Islet precursor cell (in vitro differentiated cells): ENCODE measurements around the gene GPR148.
"Not testable (repeated sequence)": the region's sequence is repeated elsewhere in the genome, so short reads cannot be mapped to it uniquely, and the experiment has no call there.

ENCODE experiments used
- DNase-seq: peaks from one replicate; pipeline ENCODE4 v3.0.0-alpha.2; 2018

The GPR148 gene, protein sequence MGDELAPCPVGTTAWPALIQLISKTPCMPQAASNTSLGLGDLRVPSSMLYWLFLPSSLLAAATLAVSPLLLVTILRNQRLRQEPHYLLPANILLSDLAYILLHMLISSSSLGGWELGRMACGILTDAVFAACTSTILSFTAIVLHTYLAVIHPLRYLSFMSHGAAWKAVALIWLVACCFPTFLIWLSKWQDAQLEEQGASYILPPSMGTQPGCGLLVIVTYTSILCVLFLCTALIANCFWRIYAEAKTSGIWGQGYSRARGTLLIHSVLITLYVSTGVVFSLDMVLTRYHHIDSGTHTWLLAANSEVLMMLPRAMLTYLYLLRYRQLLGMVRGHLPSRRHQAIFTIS

DNA sequence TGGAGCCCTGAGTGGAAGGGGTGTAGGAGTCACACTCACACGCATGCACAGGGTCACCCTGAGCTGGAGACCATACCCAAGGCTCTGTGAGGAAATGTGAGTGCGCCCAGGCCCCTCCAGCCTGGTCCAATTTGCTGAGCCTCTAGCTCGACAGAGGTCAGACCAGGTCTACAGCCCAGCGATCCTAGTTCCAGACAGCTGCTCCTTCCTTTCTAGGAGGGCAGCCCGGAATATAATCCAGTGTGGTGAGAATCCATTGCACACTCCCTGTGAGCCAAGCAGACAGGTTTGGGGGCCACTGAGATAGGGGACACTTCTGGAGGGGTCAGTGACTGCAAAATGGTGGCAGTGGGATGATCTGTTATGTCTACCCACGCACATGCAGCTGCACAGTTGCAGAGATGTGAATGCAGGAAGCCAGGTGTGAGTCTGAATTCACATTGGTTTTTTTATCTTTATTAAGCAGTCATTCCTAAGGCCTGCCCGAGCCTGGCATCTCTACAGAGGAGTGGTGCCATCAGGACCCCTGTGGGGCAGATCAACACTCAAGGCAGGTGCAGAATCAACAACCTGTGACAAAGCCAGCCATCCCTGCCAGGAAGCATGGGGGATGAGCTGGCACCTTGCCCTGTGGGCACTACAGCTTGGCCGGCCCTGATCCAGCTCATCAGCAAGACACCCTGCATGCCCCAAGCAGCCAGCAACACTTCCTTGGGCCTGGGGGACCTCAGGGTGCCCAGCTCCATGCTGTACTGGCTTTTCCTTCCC lies at the start of gene GPR148:
Gene GPR148, plus strand, starts transcription at position 522 of the 768 bp plus-strand sequence. Its CDS starts 82 bp downstream, at position 604.
- DNase-seq: no peak

DNA sequence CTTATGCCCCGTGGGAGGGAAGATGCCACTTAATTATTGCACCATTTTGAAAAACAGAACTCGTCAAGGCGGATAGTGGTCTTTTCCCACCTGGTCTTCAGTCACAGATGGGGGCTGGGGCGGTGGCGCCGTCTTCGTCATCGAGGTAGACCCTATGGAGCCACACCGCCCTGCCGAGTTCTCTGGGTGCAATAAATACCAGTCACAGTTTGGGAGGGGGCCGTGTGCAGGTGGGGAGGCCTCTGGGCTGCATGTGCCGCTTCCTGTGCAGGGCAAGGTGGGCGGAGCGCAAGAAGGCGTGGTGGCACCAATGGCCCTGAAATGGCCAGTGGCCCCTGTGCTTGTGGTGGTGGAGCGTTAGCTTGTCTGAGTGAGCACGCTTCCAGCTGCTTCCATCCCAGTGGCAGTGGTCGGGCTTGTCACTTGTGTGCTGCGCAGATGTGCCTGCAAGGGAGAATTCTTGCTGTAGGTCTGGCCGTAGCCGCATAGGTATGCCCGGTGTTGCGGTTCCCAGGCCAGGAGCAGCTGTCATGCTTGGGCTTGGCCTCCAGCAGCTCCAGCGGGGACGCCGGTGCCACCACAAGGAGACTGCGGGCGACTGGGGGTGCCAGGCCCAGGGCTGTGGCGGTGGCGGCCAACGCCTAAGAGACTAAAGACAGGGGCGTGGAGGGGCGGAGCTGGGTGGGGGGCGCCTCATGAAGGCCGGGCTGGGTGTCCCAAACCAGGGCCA lies 36.7 kb upstream of the GPR148 start:
- not testable (repeated sequence) for DNase-seq

DNA sequence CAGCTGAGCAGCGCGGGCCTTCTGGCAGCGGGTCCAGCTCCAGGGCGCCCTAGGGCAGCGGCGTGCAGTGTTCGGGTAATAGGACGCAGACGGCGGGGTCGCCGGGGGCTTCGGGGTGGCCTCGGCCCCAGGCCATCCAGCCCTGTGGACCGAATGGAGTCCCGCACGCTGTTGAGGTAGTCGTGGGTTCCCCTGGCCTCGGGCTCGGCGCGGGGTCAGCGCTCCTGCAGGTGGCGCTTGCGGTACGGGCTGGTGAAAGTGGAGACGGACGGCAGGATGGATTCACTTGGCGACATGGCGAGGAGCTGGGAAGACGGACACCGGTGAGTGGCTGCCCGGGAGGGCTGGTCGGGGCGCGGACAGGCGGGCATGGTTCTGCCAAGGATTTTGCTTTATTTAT lies 35.4 kb upstream of the GPR148 start:
- DNase-seq: peak; percentile 86

DNA sequence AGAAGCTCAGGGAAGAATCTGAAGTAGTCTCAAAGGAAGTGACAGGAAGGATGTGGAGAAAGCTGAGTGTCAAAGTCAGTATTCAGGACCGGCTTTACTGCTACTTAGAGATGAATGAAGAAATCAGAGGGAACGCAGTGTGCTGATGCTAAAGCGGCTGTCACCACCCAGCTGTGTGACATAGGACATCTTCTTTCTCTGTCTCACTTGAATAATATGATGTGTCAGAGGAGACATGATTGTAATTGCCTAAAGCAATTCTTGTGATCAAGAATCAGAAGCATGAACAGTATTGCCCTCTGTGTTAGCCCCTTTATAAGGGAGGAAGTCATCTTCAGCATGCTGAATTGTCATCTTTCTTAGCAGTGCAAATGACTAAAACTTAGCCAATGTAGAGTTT lies 25.6 kb upstream of the GPR148 start:
- not testable (repeated sequence) for DNase-seq

DNA sequence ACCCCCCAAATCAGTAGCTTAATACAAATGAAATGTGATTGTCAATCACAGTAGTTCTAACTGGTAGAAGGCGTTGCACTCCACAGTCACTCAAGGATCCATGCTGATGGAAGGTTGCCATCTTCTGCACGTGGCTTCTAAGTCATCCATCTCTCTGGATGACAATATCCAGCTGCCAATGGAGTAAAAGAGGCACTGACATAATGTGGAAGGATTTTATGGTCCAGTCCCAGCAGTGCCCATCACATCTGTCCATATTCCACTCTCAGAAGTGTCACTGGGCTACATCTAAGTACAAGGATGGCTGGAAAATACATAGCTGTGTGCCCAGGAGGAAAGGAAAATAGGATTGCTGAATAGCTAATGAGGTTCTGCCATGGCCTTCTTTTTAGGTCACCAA lies 14.1 kb upstream of the GPR148 start:
- not testable (repeated sequence) for DNase-seq

DNA sequence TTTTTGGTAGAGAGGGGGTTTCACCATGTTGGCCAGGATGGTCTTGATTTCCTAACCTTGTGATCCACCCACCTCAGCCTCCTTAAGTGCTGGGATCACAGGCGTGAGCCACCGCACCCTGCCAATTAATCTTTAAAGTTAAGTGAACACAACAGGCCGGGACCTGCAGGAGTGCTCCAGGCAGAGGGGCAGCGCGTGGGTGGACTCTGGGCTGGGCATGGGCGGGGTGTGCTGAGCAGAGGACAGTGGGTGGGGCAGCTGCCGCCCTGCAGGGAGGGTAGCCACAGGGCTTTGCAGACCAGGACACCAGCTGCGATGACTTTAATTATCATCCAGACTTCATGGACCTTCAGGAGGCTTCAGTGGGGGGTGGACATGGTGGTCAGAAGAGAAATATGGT lies 8.8 kb upstream of the GPR148 start:
- no peak for DNase-seq

DNA sequence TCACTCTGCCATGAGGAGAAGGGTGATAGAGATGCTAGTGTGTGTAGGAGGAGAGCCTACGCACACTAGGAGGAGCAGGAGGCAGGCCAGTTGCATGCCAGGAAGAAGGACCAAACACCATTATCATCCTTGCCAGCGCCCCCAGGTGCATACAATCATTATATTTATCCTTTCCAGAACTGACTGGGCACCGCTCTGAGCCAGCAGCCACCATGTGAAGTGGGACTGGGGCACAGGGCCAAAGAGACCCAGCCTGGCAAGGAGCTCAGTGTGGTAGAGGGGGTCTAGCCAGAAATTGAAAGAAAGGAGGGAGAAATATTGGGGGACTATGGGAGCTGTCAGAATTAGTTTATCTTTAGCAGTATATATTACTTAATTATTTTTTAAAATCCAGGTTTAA lies 8.3 kb upstream of the GPR148 start:
- no peak for DNase-seq

DNA sequence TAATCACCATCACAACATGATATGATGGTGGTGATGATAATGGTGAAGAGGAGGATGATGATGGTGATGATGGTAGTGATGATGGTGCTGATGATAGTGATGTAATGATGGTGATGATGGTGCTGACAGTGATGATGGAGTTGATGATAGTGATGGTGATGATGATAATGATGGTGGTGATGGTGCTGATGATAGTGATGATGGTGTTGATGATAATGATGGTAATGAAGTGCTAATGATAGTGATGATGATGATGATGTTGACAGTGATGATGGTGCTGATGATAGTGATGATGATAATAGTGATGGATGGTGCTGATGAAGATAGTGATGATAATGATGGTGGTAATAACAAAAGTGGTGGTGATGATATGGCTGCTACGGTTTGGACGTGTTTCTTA lies 4.4 kb upstream of the GPR148 start:
- no peak for DNase-seq

DNA sequence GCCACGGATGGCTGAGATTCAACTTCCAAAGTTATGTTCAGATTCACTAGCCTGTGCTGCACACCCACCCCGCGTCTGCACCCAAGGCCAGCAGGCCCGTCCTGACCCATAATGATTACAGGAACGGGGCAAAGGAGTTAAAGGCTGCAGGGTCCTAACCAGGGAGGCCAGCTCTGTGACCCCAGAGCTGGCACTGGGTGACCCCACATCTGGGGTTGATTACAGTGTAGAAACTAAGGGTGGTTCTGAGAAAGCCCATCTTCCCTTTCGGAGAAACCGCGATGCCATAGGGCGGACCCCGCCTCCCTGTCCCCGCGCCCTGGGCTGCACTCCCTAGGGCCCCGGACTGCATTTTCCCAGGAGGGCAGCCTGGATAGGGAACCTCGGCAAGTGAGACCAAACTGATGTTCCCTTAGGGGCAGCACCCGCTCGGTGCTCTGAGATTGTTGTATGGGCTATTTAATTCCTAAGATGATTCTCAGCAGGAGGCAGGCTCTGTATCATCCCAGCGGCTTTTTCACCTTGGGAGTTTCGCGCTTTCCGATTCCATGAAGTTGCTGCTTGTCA lies 2.2 kb upstream of the GPR148 start:
- DNase-seq: no peak

DNA sequence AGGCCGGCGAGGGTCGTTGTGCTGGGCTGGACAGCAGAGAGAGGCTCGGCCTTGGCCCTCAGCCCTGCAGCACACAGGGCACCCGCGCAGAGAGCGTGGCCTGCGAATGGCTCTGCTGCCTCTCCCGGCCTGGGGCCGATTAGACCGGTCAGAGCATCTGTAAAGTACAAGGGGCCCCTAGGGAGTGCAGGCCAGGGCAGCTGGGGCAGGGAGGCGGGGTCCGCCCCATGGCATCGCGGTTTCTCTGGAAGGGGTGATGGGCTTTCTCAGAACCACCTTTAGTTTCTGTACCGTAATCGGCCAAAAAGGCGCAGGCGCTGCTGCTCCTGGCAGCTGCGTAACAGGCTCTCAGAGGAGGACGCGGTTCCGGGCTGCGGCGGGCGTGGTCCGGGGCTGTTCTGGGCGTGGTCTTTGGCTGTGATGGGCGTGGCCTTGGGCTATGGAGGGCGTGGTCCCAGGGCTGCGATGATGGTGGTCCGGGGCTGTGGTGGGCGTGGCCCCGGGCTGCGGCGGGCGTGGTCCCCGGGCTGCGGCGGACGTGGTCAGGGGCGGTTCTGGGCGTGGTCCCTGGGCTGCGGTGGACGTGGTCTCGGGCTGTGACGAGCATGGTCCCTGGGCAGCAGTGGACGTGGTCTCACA lies 1.5 kb upstream of the GPR148 start:
- peak; percentile 97 for DNase-seq

DNA sequence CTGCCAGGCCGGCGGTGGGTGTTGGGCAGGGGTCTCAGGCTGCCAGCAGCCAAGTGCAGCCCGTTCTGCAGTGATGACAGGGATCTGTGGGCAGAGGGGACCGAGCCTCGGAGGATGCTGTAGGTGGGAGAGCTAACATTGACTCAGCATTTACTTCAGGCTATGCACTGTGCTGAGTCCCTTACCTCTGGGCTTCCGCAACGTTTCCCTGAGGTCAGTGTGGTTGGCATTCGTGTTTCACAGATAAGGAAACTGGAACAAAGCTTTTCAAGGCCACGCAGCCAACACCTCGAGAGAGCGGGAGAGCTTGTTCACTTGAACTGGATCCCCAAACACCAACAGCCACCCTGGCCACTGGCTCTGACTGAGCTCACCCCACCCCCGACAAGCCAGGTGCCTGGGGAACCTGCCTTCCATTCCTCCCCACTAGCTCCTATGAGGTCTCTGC lies 839 bp upstream of the GPR148 start:
- DNase-seq: no peak

DNA sequence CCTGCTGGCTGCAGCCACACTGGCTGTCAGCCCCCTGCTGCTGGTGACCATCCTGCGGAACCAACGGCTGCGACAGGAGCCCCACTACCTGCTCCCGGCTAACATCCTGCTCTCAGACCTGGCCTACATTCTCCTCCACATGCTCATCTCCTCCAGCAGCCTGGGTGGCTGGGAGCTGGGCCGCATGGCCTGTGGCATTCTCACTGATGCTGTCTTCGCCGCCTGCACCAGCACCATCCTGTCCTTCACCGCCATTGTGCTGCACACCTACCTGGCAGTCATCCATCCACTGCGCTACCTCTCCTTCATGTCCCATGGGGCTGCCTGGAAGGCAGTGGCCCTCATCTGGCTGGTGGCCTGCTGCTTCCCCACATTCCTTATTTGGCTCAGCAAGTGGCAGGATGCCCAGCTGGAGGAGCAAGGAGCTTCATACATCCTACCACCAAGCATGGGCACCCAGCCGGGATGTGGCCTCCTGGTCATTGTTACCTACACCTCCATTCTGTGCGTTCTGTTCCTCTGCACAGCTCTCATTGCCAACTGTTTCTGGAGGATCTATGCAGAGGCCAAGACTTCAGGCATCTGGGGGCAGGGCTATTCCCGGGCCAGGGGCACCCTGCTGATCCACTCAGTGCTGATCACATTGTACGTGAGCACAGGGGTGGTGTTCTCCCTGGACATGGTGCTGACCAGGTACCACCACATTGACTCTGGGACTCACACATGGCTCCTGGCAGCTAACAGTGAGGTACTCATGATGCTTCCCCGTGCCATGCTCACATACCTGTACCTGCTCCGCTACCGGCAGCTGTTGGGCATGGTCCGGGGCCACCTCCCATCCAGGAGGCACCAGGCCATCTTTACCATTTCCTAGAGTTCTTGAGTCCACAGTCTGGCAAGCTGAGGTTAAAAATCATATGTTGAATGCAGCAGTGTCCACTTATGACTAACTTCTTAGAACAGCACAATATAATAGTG lies 741 bp downstream of the GPR148 start:
- DNase-seq: peak; percentile 38

DNA sequence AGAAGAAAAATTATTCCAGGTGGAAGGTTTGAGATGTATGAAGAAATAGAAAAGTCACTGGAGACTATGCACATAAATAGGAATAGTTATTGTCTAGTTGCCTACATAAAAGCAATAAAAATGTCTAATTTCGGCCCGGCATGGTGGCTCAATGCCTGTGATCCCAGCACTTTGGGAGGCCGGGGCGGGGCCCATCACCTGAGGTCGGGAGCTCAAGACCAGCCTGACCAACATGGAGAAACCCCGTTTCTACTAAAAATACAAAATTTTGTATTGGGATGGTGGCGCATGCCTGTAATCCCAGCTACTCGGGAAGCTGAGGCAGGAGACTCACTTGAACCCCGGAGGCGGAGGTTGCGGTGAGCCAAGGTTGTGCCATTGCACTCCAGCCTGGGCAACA lies 3.4 kb downstream of the GPR148 start:
- DNase-seq: peak; percentile 14

DNA sequence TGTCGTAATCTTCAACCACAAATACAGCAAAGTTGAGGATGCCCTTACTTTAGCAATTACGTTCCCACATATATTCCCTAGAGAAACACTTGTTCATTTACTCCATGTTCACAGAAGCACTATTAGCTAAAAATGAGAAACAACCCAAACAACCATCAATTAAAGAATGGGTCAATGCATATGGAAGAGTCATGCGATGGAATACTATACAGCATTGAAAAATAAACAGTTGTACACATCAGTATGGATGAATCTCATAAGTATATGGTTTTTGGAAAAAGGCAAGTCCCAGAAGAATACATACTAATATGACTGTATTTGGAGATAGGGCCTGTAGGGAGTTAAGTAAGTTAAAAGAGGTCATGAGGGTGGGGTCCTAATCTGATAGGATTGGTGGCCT lies 6.3 kb downstream of the GPR148 start:
- no peak for DNase-seq

DNA sequence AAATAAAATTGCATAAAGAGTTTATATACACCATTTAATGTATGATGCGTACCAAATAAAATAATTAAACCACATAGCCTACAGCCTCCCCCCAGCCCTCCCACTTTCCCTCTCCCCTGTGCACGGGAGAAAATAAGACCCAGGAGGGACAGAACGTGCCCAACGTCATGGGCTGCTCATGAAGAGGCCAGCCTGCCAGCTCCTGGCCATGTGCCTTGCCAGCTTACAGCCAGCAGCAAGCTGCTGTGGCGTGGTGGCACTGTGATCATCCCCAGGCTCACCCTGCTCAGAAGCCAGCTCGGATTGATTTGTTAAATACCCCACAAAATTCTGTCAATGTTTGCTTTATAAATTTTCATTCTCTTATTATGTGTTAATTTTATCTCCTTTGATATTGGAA lies 7.6 kb downstream of the GPR148 start:
- peak; percentile 20 for DNase-seq

DNA sequence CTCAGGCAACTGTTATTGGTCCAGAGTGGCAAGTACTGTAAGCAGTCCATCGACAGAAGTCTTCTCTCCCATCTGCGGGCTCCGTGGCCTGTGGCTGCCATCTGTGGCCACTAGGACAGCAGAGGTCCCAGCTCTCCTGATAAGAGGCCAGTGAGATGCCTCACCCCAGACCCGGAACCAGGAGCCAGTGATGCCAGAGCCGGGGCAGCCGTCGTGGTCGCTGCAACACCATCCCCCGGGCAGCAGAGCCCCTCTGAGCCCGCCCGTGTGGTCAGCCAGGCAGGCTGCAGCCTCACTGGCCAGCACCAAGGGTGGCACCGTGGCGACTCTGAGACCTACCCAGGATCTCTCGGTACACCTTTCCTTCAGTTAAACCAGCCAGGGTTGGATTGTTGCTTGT lies 8.7 kb downstream of the GPR148 start:
- DNase-seq: peak; percentile 49

DNA sequence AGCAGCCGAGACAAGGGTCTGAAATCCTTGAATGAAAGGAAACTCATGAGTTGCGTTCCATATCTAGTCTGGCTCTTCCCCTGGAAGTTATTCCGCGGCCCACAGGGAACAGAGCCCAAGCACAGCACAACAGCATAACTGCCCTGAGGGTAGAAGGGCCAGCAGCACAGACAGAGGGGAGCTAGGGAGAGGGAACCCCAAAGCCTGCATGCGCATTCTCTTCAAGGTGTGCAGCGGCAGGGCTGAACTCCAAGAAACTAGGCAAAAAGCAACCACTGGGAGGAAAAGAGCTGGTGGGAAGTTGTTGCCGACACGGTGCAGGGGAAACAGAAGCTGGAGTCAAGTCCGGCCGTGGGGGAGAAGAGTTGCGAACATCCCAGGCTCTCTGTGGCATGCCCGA lies 11.8 kb downstream of the GPR148 start:
- DNase-seq: peak; percentile 49

DNA sequence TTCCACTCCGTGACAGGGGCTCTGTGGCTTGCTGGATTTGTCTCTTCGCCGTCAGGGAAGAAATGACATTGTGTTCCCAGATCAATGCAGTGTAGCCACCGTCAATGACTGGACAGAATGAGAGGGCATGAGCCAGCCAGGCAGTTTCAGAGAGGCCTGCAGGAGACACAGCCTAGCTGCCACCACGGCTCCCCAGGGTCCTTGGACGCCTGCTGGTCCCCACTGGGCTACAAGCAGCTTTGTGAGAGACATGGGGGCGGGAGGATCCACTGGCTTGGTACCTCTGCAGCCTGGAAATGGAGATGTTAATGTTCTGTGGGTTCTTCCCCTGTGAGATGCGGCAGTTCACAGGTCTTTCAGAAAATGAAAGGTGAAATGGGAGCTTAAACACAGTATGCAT lies 14.4 kb downstream of the GPR148 start:
- peak; percentile 28 for DNase-seq

DNA sequence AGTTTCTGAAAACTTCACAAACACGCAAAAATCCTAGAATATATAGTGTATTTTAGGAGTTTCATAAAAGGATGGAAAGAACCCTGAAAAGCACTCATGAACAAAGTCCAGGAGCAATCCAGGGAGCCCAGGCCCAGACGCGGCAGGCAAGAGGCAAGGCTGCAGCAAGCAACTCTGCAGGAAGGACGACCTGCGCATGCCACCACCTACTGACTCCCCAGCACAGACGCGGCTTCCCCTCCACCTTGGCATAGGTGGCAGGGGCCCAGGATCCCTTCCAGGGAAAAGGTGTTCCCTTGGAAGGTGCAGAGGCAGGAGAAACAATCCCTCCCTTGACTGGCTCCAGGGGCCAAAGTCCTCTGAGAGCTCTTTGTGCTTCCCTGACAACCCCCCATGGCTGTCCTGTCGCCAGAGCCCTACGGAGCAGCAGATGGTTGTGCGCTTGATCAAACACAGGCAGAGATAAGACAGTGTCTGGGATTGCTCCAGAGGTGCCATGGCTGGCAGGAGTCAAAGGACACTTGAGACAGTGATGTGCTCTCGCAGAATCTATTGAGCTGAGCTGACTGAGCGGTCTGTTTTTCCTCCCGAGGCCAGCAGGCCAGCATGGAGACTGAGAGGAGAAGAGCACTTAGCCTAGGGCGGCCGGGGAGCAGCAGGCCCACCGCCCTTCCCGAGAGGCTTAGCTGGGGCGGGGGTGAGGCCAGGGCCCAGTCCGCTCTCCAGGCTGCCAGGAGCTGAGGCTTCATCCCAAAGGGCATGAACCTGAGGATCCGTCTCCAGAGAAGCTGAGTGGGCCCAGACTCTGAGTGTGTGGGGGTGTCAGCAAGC lies 15.6 kb downstream of the GPR148 start:
- peak; percentile 89 for DNase-seq

DNA sequence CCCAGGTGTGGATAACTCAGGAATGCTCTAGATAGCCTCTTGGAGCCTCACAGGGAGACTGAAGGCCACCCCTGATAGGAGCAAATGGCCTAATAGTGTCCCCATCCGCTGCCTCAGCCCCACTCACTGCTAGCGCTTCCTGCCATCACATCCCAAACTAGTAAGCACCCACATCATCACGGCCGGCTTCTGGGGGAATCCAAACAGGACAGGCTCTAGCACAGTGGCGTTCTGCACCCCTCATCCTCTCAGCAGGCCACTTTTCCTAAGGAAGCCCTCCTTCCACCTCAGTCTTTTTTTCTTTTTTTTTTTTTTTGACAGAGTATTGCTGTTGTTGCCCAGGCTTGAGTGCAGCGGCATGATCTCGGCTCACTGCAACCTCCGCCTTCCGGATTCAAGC lies 20.2 kb downstream of the GPR148 start:
- DNase-seq: peak; percentile 42

DNA sequence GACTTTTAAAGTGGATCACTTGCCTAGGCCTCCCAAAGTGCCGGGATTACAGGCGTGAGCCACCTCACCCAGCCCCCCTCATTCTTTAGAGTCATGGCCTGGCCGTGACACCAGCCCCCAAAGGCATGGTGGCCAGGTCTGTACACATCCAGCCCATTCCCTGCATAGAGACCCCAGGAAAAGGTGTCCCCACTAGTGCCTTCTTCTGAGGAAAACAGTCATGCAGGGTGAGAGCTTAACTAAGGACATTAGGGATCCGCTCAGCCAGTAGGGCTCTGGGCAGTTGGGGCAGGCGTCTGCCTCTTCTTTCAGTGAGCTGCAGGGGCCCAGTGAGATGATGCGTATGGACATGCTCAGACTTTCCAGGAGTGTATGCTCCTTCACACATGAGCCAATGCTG lies 20.8 kb downstream of the GPR148 start:
- peak; percentile 44 for DNase-seq
